Fibroblast of the aortic adventitia (primary cell): ENCODE data around the gene PDAP1. TPM values are rescaled to one million over a fixed set of nuclear protein-coding genes. Genes with fewer than 3 reads are reported as not detected.
A peak's percentile ranks its signal among the peaks of the same experiment; 100 is the strongest.

Source experiments
- DNase-seq: peaks from one replicate; pipeline ENCODE4 v3.0.0-alpha.2; 2010; ENCODE audit warnings: low read depth
- H3K4me3 ChIP-seq: 2 replicates; pipeline ENCODE4 v1.5.1; 2011; ENCODE audit warnings: low read depth, mild to moderate bottlenecking, control low read depth, low read length, moderate library complexity
- CTCF ChIP-seq: IDR thresholded peaks from 2 replicates; pipeline ENCODE4 v1.5.1; 2011; ENCODE audit warnings: mild to moderate bottlenecking, low read length, control low read depth, inconsistent platforms; ENCODE audit not compliant: insufficient read depth
- total RNA-seq: library from RNA; depleted of rRNA; stranded (reverse); fragments of >200 nt; gene quantifications from 2 replicates; pipeline ENCODE4 v1.2.3, GENCODE V29; 2012; ENCODE audit warnings: low replicate concordance

PDAP1 gene
- total RNA-seq, 1 donor: 66.9 TPM

DNA sequence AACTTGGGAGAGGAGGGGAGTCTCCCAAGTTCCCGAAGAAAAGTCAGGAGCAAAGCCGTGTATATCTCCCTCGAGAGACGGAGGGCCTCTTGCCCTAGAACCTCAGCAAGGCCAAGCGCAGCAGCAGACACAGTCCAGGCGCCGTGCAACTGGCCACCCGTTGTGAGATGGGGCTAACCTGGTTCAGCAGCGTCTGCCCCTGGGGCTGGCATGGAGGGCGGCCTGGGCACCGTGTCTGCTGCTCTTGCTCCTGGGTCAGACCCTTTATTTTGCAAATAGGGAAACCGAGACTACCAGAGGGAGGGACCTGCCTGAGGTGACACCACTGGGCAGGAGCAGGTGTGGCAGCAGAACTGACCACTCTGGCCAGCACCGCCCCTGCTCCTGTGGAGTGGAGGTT, 44.1 kb upstream of the PDAP1 start:
- TF ChIP-seq CTCF: no peak
- no peak for DNase-seq
- no peak overlapping the region for H3K4me3 ChIP-seq

GRCh38 chr7:99451936-99452335, 43.5 kb upstream of the PDAP1 start:
- no peak overlapping the region for H3K4me3 ChIP-seq
- DNase-seq: no peak
- TF ChIP-seq CTCF: no peak

DNA sequence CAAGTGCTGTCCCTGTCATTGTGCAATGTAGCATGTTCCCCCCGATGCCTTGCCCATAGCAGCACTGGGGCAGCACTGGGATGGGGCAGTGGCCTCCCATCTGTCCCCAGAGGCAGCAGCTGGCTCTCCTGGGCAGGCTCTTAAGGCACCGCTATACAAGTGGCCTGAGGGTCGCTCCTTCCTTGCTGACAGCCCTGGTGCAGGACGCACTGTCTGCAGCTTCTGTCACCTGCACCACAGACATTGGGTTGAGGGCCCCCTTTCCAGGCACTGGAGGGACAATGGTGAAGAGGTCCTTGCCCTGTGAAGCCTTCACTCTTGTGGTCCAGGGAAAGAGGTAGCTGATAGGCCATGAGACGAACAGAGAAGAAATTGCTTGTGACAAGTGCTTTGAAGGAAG, 40.9 kb upstream of the PDAP1 start:
- TF ChIP-seq CTCF: no peak
- DNase-seq: no peak

DNA sequence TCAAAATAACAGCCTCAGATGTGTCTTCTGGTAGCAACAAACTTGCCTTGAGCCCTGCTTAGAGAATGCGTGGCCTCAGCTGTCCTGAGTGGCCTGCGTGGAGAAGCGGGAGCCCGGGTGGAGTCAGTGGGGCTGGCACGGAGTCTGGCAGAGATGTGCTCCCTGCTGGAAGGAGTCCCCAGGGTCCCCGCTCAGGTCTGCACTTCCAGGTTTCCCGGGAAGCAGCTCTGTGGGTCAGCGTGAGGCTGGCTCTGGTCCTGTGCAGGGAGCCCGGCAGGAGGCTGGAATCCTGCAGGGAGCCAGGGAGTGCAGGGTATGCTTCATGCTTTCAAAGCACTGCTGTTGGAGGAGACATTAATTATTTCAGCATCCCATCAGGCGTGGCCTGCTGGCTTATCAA, 40.5 kb upstream of the PDAP1 start:
- no peak overlapping the region for H3K4me3 ChIP-seq

More for the DNA sequence above, 40.9 kb upstream of the PDAP1 start:
- no peak overlapping the region for H3K4me3 ChIP-seq

DNA sequence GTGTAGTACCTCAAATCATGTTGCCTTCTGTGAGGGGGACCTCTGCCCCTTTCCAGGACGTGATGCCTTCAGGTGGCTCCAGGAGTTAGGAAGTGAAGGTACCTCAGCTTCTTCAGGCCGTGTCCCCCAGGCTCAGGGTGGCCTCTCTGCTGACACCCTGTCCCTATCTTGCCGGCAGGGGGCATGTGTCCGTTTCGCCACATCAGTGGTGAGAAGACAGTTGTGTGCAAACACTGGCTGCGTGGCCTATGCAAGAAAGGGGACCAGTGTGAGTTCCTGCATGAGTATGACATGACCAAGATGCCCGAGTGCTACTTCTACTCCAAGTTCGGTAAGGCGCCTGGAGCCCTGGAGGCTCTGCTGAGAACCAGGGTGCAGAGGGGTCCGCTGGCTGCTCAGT, 39.5 kb upstream of the PDAP1 start:
- peak; percentile 3 for TF ChIP-seq CTCF
- no peak for DNase-seq

More for the DNA sequence above, 40.5 kb upstream of the PDAP1 start:
- no peak for DNase-seq
- TF ChIP-seq CTCF: no peak

DNA sequence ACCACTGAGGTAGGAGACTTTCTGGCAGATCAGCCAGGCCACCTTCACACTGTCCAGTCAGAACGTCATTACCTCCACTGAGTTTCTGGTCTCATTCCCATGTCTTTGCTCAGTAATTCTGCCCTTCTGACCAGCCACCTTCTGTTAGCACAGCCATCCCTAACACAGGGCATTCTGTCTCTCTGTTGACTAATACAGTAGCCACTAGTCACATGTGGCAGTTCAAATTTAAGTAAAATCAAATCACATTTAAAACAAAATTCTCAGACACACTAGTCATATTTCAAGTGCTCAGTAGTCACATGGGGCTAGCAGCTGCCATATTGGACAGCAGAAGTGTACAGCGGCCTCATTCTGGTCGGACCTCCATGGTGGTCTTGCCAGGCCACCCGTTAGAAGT, 37.7 kb upstream of the PDAP1 start:
- H3K4me3 ChIP-seq: no peak overlapping the region
- TF ChIP-seq CTCF: no peak
- no peak for DNase-seq

More for the DNA sequence above, 39.5 kb upstream of the PDAP1 start:
- no peak overlapping the region for H3K4me3 ChIP-seq

- H3K4me3 ChIP-seq: peak overlapping the region; percentile 72
- TF ChIP-seq CTCF: no peak
- DNase-seq: peak; percentile 55
These were observed 31.8 kb upstream of the PDAP1 start for GRCh38 chr7:99440195-99440594.
